Neural cell (in vitro differentiated cells): ENCODE data around the gene HOXA10. TPM values are rescaled to one million over a fixed set of nuclear protein-coding genes. Genes with fewer than 3 reads are reported as not detected.

Experiments
- H2AFZ ChIP-seq: fragments of 200-600, 300-800 bp; sonication (generic), shearing (Covaris generic); 2 replicates; pipeline ENCODE4 v1.6.0; 2014; ENCODE audit warnings: low read depth, mild to moderate bottlenecking, antibody characterized with exemption, low read length, moderate library complexity
- H3F3A ChIP-seq: fragments of 200-600 bp; shearing (Covaris generic); 2 replicates; pipeline ENCODE4 v1.6.1; 2016; ENCODE audit warnings: mild to moderate bottlenecking, moderate library complexity, mixed read lengths, antibody characterized with exemption, low read length; ENCODE audit not compliant: insufficient read depth, poor library complexity, severe bottlenecking
- H3K27ac ChIP-seq: fragments of 200-600, 300-800 bp; sonication (generic), shearing (Covaris generic); 2 replicates; pipeline ENCODE4 v1.5.1; 2014; ENCODE audit warnings: mild to moderate bottlenecking, low read length, moderate library complexity
- H3K27me3 ChIP-seq: fragments of 300-800, 200-600 bp; sonication (generic), shearing (Covaris generic); 2 replicates; pipeline ENCODE4 v1.6.0; 2014; ENCODE audit warnings: mild to moderate bottlenecking, low read depth, low read length, moderate library complexity; ENCODE audit not compliant: insufficient read depth
- H3K36me3 ChIP-seq: fragments of 300-800, 200-600 bp; sonication (generic), shearing (Covaris generic); 2 replicates; pipeline ENCODE4 v1.5.1; 2014; ENCODE audit warnings: mild to moderate bottlenecking, antibody characterized with exemption, low read length, moderate library complexity; ENCODE audit not compliant: insufficient read depth
- H3K4me2 ChIP-seq: fragments of 300-800, 200-600 bp; sonication (generic), shearing (Covaris generic); 2 replicates; pipeline ENCODE4 v1.6.0; 2014; ENCODE audit warnings: mild to moderate bottlenecking, low read length
- H3K4me3 ChIP-seq: fragments of 300-800, 200-600 bp; sonication (generic), shearing (Covaris generic); 2 replicates; pipeline ENCODE4 v1.5.1; 2014; ENCODE audit warnings: mild to moderate bottlenecking, low read length, moderate library complexity
- H3K79me2 ChIP-seq: fragments of 200-600 bp; shearing (Covaris generic); replicated peaks from 2 replicates; pipeline ENCODE4 v1.6.0; 2014; ENCODE audit warnings: mild to moderate bottlenecking, low read length, moderate library complexity; ENCODE audit not compliant: insufficient read depth
- H3K9ac ChIP-seq: fragments of 300-800, 200-600 bp; sonication (generic), shearing (Covaris generic); 2 replicates; pipeline ENCODE4 v1.6.1; 2016; ENCODE audit warnings: mild to moderate bottlenecking, low read length, mixed read lengths
- H3K9me2 ChIP-seq: fragments of 200-600 bp; shearing (Covaris generic); 2 replicates; pipeline ENCODE4 v1.6.1; 2016; ENCODE audit warnings: mild to moderate bottlenecking, low read length, mixed read lengths; ENCODE audit not compliant: insufficient read depth
- H3K9me3 ChIP-seq: fragments of 200-600, 300-800 bp; sonication (generic), shearing (Covaris generic); 2 replicates; pipeline ENCODE4 v1.6.1; 2016; ENCODE audit warnings: mild to moderate bottlenecking, mixed run types, low read length, moderate library complexity, mixed read lengths
- H4K20me1 ChIP-seq: fragments of 200-600 bp; shearing (Covaris generic); 2 replicates; pipeline ENCODE4 v1.6.1; 2016; ENCODE audit warnings: mild to moderate bottlenecking, mixed run types; ENCODE audit not compliant: insufficient read depth
- EP300 ChIP-seq: fragments of 450-650 bp; conservative IDR thresholded peaks from 2 replicates; pipeline ENCODE4 v1.6.1; 2014; ENCODE audit warnings: antibody characterized with exemption, mild to moderate bottlenecking, moderate library complexity; ENCODE audit not compliant: poor library complexity, severe bottlenecking
- EZH2 ChIP-seq: fragments of 200-600, 300-800 bp; shearing (Covaris generic), sonication (generic); IDR thresholded peaks from 2 replicates; pipeline ENCODE4 v1.6.1; 2014; ENCODE audit warnings: antibody characterized with exemption, low read length, borderline replicate concordance, mild to moderate bottlenecking; ENCODE audit not compliant: insufficient read depth, poor library complexity, severe bottlenecking
- MXI1 ChIP-seq: fragments of 450-650 bp; conservative IDR thresholded peaks from 2 replicates; pipeline ENCODE4 v1.6.1; 2014; ENCODE audit warnings: antibody characterized with exemption, mild to moderate bottlenecking; ENCODE audit not compliant: poor library complexity, severe bottlenecking
- POLR2AphosphoS5 ChIP-seq: IDR thresholded peaks from 2 replicates; pipeline ENCODE4 v1.6.1; 2012
- RAD21 ChIP-seq: fragments of 450-650 bp; conservative IDR thresholded peaks from 2 replicates; pipeline ENCODE4 v1.6.1; 2014; ENCODE audit warnings: antibody characterized with exemption, mild to moderate bottlenecking, moderate library complexity
- SMC3 ChIP-seq: fragments of 450-650 bp; conservative IDR thresholded peaks from 2 replicates; pipeline ENCODE4 v1.6.1; 2014; ENCODE audit warnings: antibody characterized with exemption, mild to moderate bottlenecking, moderate library complexity; ENCODE audit not compliant: poor library complexity
- TAF1 ChIP-seq: IDR thresholded peaks from 2 replicates; pipeline ENCODE4 v1.6.1; 2012; ENCODE audit warnings: low read depth
- polyA plus RNA-seq: library from polyadenylated mRNA; depleted of rRNA; stranded (reverse); fragments of >200 nt; gene quantifications from 2 replicates; pipeline ENCODE4 v1.2.3, GENCODE V29; 2014
- TF ChIP-seq, protein P1 (sequence below): IDR thresholded peaks from 2 replicates; pipeline ENCODE4 v1.6.1; 2012; ENCODE audit warnings: borderline replicate concordance
- TF ChIP-seq, protein P2 (sequence below): fragments of 450-650 bp; IDR thresholded peaks from 2 replicates; pipeline ENCODE4 v1.5.1; 2014; ENCODE audit warnings: antibody characterized with exemption, mild to moderate bottlenecking, moderate library complexity; ENCODE audit not compliant: poor library complexity, severe bottlenecking

The HOXA10 gene
- polyA plus RNA-seq, 1 donor from 2014 or later = not detected

DNA sequence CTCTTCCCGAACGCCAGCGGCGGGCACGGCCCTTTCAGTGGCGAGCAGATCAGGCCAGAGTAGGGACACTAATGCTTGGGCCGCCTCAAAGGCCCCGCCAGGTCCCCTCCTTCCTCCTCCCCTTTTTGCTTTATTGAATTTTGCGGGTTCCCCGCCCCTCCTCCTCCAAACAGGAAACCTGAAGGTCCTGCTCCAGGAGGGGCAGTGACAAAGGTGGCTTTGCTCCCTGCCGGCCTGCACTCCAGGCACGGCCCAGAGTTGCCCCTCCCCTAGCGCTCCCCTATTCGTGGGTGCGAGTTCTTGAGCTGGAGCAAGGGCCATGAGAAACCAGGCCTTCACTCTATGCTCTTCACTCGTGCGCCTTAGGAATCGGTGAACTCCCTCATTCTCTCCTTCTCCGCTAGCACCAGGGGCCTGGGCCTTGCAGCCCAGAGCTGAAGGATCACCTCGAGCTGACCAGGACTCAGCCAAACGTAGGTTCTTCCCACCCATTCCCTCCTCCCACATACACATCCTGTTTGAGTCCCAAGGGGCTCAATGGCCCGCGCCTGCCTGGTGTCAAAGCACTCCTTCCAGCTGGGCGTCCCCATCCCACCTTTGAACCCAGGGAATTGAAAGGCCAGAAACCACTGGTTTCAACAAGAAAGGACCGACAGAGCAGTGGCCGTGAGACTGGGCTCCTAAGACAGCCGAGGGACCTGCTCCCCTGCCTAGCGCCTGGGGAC lies 25.9 kb downstream of the HOXA10 start:
- no peaks in the 10 kb centered on the region for H4K20me1 ChIP-seq

DNA sequence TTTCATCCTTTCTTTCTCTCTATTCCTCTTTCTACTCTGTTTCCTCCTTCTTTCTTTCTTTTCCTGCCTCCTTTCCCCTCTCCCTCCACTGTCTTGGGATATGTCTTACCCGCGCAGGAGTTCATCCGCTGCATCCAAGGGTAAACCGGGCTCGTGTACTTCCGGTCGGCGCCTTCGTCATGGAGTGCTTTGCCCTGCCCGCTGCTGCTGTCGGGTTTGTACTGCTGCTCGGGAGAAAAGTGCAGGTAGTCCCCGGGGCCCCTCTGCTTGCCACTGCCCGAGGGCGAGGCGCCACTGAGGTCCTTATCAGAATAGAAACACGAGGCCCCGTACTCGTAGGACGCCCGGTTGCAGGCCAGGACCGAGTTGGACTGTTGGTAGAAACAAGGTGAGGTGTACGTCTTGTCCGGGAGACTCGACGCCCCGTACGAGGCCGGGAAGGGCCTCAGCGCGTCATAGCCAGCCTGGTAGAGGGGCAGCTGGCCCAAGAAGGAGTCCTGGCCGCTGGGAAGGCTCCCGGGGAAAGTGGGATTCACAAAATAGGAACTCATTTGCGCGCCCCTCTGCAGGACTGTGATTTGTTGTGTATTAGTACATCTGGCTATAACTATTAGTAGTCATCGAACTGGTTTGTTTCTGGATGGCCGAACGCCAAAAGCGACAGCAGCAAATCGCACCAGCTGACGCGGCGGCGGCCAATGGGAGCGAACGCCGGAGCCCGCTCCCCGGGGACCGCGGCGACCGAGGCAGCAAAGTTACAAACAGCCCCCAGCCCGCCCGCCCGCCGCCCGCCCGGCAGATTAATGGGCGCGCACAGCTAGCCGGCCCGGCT lies 26.7 kb downstream of the HOXA10 start, which contains the start of gene HOXA6:
TSS of gene HOXA6 (minus strand) at position 576 of the 832 bp plus-strand sequence. CDS start at position 551, 25 bp downstream.
- peaks cover 44% of the 10 kb centered on the region for H3K9me3 ChIP-seq
- H3K4me2 ChIP-seq = no peak within 1 kb of the TSS
- no peaks in the 10 kb centered on the region for H4K20me1 ChIP-seq
- no peaks in the 10 kb centered on the region for H3K36me3 ChIP-seq
- TF ChIP-seq RAD21 (no peak), EZH2 (no peak), SMC3 (no peak), POLR2AphosphoS5 (no peak)
- TF ChIP-seq, protein P1, sequence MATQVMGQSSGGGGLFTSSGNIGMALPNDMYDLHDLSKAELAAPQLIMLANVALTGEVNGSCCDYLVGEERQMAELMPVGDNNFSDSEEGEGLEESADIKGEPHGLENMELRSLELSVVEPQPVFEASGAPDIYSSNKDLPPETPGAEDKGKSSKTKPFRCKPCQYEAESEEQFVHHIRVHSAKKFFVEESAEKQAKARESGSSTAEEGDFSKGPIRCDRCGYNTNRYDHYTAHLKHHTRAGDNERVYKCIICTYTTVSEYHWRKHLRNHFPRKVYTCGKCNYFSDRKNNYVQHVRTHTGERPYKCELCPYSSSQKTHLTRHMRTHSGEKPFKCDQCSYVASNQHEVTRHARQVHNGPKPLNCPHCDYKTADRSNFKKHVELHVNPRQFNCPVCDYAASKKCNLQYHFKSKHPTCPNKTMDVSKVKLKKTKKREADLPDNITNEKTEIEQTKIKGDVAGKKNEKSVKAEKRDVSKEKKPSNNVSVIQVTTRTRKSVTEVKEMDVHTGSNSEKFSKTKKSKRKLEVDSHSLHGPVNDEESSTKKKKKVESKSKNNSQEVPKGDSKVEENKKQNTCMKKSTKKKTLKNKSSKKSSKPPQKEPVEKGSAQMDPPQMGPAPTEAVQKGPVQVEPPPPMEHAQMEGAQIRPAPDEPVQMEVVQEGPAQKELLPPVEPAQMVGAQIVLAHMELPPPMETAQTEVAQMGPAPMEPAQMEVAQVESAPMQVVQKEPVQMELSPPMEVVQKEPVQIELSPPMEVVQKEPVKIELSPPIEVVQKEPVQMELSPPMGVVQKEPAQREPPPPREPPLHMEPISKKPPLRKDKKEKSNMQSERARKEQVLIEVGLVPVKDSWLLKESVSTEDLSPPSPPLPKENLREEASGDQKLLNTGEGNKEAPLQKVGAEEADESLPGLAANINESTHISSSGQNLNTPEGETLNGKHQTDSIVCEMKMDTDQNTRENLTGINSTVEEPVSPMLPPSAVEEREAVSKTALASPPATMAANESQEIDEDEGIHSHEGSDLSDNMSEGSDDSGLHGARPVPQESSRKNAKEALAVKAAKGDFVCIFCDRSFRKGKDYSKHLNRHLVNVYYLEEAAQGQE = no peak
- TF ChIP-seq, protein P2, sequence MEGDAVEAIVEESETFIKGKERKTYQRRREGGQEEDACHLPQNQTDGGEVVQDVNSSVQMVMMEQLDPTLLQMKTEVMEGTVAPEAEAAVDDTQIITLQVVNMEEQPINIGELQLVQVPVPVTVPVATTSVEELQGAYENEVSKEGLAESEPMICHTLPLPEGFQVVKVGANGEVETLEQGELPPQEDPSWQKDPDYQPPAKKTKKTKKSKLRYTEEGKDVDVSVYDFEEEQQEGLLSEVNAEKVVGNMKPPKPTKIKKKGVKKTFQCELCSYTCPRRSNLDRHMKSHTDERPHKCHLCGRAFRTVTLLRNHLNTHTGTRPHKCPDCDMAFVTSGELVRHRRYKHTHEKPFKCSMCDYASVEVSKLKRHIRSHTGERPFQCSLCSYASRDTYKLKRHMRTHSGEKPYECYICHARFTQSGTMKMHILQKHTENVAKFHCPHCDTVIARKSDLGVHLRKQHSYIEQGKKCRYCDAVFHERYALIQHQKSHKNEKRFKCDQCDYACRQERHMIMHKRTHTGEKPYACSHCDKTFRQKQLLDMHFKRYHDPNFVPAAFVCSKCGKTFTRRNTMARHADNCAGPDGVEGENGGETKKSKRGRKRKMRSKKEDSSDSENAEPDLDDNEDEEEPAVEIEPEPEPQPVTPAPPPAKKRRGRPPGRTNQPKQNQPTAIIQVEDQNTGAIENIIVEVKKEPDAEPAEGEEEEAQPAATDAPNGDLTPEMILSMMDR = no peak
- no peak within 1 kb of the TSS for H3K9ac ChIP-seq
- H3F3A ChIP-seq = no peaks in the 10 kb centered on the region
- H3K9me2 ChIP-seq = no peaks in the 10 kb centered on the region
- no peak within 1 kb of the TSS for H3K27ac ChIP-seq
- no peaks in the 10 kb centered on the region for H3K79me2 ChIP-seq
- peaks cover 100% of the 10 kb centered on the region for H3K27me3 ChIP-seq
- no peak within 1 kb of the TSS for H3K4me3 ChIP-seq
- no peak within 1 kb of the TSS for H2AFZ ChIP-seq

More for the DNA sequence above, 25.9 kb downstream of the HOXA10 start:
- no peaks in the 10 kb centered on the region for H3K79me2 ChIP-seq
- no peaks in the 10 kb centered on the region for H3K9me2 ChIP-seq
- H2AFZ ChIP-seq = no peak overlapping the region
- H3K36me3 ChIP-seq = no peaks in the 10 kb centered on the region
- H3K27me3 ChIP-seq = peaks cover 100% of the 10 kb centered on the region
- no peak overlapping the region for H3K9ac ChIP-seq
- no peak overlapping the region for H3K4me2 ChIP-seq
- H3F3A ChIP-seq = no peaks in the 10 kb centered on the region
- H3K4me3 ChIP-seq = no peak overlapping the region
- no peak for TF ChIP-seq MXI1
- no peak for TF ChIP-seq RAD21
- no peak for TF ChIP-seq SMC3
- TF ChIP-seq EZH2 = no peak
- no peak for TF ChIP-seq TAF1
- TF ChIP-seq POLR2AphosphoS5 = no peak
- TF ChIP-seq EP300 = no peak
- TF ChIP-seq, protein P2 = no peak
- TF ChIP-seq, protein P1 = no peak
- peaks cover 44% of the 10 kb centered on the region for H3K9me3 ChIP-seq
- H3K27ac ChIP-seq = no peak overlapping the region
